OCI-LY7 (cell line): ENCODE measurements around the gene EMC7. TPM values are rescaled to one million over a fixed set of nuclear protein-coding genes. Genes with fewer than 3 reads are reported as not detected.

ENCODE experiments used
- BruUV-seq: library from RNA; stranded (reverse); fragments of 400-500 nt; replicated peaks from 2 replicates; lab custom pipeline; 2021; lab: Mats Ljungman, UMichigan
- CTCF ChIA-PET: fragments of 300-600 bp; sonication (Branson Sonifier 250); formaldehyde crosslinking; loops from one replicate; lab custom pipeline; 2022; ENCODE audit warnings: antibody characterized with exemption; ENCODE audit not compliant: unreplicated experiment; lab: Charles Lee
- POLR2A ChIA-PET: fragments of 300-600 bp; sonication (Branson Sonifier 250); formaldehyde crosslinking; loops from one replicate; lab custom pipeline; 2022; ENCODE audit warnings: antibody characterized with exemption; lab: Charles Lee
- DNase-seq: peaks from one replicate; pipeline ENCODE4 v3.0.0-alpha.2; 2015; ENCODE audit warnings: low spot score
- H2AFZ ChIP-seq: fragments of 200-600 bp; sonication (generic), shearing (Covaris generic); 2 replicates; pipeline ENCODE4 v1.6.1; 2014; ENCODE audit warnings: mild to moderate bottlenecking, antibody characterized with exemption, low read length, moderate library complexity
- H3K27ac ChIP-seq: fragments of 200-600 bp; sonication (generic); 2 replicates; pipeline ENCODE4 v1.5.1; 2014; ENCODE audit warnings: mixed run types, low read depth, mild to moderate bottlenecking, moderate library complexity, low read length, inconsistent platforms; ENCODE audit not compliant: poor library complexity, severe bottlenecking
- H3K36me3 ChIP-seq: fragments of 200-600 bp; sonication (generic); 2 replicates; pipeline ENCODE4 v1.6.1; 2014; ENCODE audit warnings: mild to moderate bottlenecking, antibody characterized with exemption, low read length, moderate library complexity, mixed read lengths; ENCODE audit not compliant: insufficient read depth
- H3K4me1 ChIP-seq: fragments of 200-600 bp; sonication (generic); 2 replicates; pipeline ENCODE4 v1.5.1; 2014; ENCODE audit warnings: mild to moderate bottlenecking, low read length; ENCODE audit not compliant: insufficient read depth, poor library complexity, severe bottlenecking
- H3K4me2 ChIP-seq: fragments of 200-600 bp; sonication (generic); 2 replicates; pipeline ENCODE4 v1.6.1; 2014; ENCODE audit warnings: mild to moderate bottlenecking, low read length
- H3K4me3 ChIP-seq: fragments of 200-600 bp; sonication (generic); 2 replicates; pipeline ENCODE4 v1.5.1; 2014; ENCODE audit warnings: mild to moderate bottlenecking, low read depth, low read length; ENCODE audit not compliant: poor library complexity, severe bottlenecking
- H3K79me2 ChIP-seq: fragments of 200-600 bp; sonication (generic); 2 replicates; pipeline ENCODE4 v1.6.1; 2016; ENCODE audit warnings: low read depth, mild to moderate bottlenecking, low read length, moderate library complexity, mixed read lengths; ENCODE audit not compliant: insufficient read depth
- H3K9me2 ChIP-seq: fragments of 200-600 bp; sonication (generic); 2 replicates; pipeline ENCODE4 v1.6.1; 2016; ENCODE audit warnings: mild to moderate bottlenecking, low read length, mixed read lengths; ENCODE audit not compliant: insufficient read depth
- H3K9me3 ChIP-seq: fragments of 200-600 bp; sonication (generic); 2 replicates; pipeline ENCODE4 v1.6.1; 2014; ENCODE audit warnings: mild to moderate bottlenecking, mixed run types, low read length, mixed read lengths
- H4K20me1 ChIP-seq: fragments of 200-600 bp; sonication (generic); 2 replicates; pipeline ENCODE4 v1.6.1; 2014; ENCODE audit warnings: mild to moderate bottlenecking, antibody characterized with exemption, low read length, moderate library complexity, mixed read lengths; ENCODE audit not compliant: insufficient read depth
- CTCF ChIP-seq: fragments of 200-600 bp; sonication (generic); conservative IDR thresholded peaks from 2 replicates; pipeline ENCODE4 v1.5.1; 2014; ENCODE audit warnings: mild to moderate bottlenecking, antibody characterized with exemption, low read length, moderate library complexity, mixed read lengths
- EZH2phosphoT487 ChIP-seq: fragments of 200-600 bp; sonication (generic); IDR thresholded peaks from 2 replicates; pipeline ENCODE4 v1.6.1; 2018; ENCODE audit warnings: low read depth, borderline replicate concordance, mild to moderate bottlenecking, mixed run types, antibody characterized with exemption, low read length, moderate library complexity, mixed read lengths
- intact Hi-C: fragments of 100-400 bp; cut with micrococcal nuclease; formaldehyde crosslinking; loops from one replicate; pipeline ENCODE4 v1.10.0; 2022; ENCODE audit not compliant: unreplicated experiment
- total RNA-seq, 2 experiments: library from RNA; depleted of rRNA in 1 of 2; stranded (reverse); fragments of >200 nt in 1 of 2; shearing (Covaris generic) in 1 of 2; gene quantifications; 2 replicates each; pipeline ENCODE4 v1.2.3, GENCODE V29; 2014 to 2022

Gene EMC7
- total RNA-seq, 2 experiments from 2014 or later = 14.7 to 41.4 TPM

GRCh38 chr15:34099914-34100313, 1.7 kb downstream of the EMC7 start:
- H4K20me1 ChIP-seq = no peaks in the 10 kb centered on the region
- peak overlapping the region; percentile 73 for H3K4me2 ChIP-seq
- peaks cover 27% of the 10 kb centered on the region for H3K36me3 ChIP-seq
- intact Hi-C loops = loop anchor here (2.0 to 5.0 kb wide), 3 partner anchors 61 to 243 kb away; partner anchors contain the start of genes AVEN, NOP10 and NUTM1
- H3K79me2 ChIP-seq = peaks cover 63% of the 10 kb centered on the region
- H3K4me1 ChIP-seq = peaks cover 24% of the 10 kb centered on the region
- CTCF ChIA-PET = no interaction called here
- no peak overlapping the region for H3K27ac ChIP-seq
- no peaks in the 10 kb centered on the region for H3K9me2 ChIP-seq
- TF ChIP-seq CTCF (no peak), EZH2phosphoT487 (no peak)
- no peak overlapping the region for H2AFZ ChIP-seq
- H3K9me3 ChIP-seq = peaks cover 19% of the 10 kb centered on the region; the same call in 1 of the 2 replicates
- no TSS peak for BruUV-seq
- peak overlapping the region; percentile 90 for H3K4me3 ChIP-seq
- DNase-seq = no peak
- POLR2A ChIA-PET = interaction anchor here (0.7 to 1.0 kb wide), 2 partner anchors 10 to 132 kb away, joined by 3 to 5 read pairs; no protein-coding TSS in a partner anchor

DNA sequence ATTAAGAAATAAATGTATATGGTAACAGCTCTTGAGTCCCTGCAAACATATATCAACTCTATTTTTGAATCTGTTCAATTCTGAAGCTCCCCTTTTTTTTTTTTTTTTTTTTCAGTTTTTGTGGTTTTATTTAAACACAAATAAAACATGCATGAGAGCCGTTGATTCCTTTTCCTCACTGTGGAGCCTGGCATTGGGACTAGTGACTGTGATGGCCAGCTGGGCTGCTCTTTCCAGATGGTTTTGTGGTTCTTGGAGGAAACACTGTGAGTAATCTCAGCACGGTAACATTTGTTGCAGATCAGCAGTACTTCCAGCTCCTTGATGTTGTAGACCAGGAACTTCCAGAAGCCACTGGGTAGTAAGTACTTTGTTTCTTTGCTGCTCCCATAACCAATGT, 15.9 kb downstream of the EMC7 start:
- TF ChIP-seq CTCF = no peak
- TF ChIP-seq EZH2phosphoT487 = no peak
- no peak overlapping the region for H3K4me3 ChIP-seq
- H3K4me2 ChIP-seq = no peak overlapping the region
- ChIA-PET POLR2A (interaction anchor here (0.7 kb wide), 1 partner anchor 33 kb away, joined by 4 read pairs; no protein-coding TSS in a partner anchor), CTCF (no interaction called here)
- no peak overlapping the region for H2AFZ ChIP-seq
- intact Hi-C loops = no loop called here
- DNase-seq = no peak
- H3K27ac ChIP-seq = no peak overlapping the region
- no TSS peak for BruUV-seq
- H3K9me3 ChIP-seq = no peaks in the 10 kb centered on the region
- no peaks in the 10 kb centered on the region for H4K20me1 ChIP-seq
- H3K79me2 ChIP-seq = peaks cover 5% of the 10 kb centered on the region; the same call in 1 of the 2 replicates
- peaks cover 71% of the 10 kb centered on the region for H3K36me3 ChIP-seq
- no peaks in the 10 kb centered on the region for H3K9me2 ChIP-seq
- H3K4me1 ChIP-seq = no peaks in the 10 kb centered on the region

- H4K20me1 ChIP-seq = no peaks in the 10 kb centered on the region
- H3K4me2 ChIP-seq = no peak overlapping the region
- no peak overlapping the region for H2AFZ ChIP-seq
- H3K79me2 ChIP-seq = no peaks in the 10 kb centered on the region
- no peaks in the 10 kb centered on the region for H3K9me2 ChIP-seq
- peaks cover 54% of the 10 kb centered on the region for H3K36me3 ChIP-seq
- intact Hi-C loops = no loop called here
- TF ChIP-seq CTCF (no peak), EZH2phosphoT487 (no peak)
- no peaks in the 10 kb centered on the region for H3K4me1 ChIP-seq
- BruUV-seq = no TSS peak
- no peak overlapping the region for H3K4me3 ChIP-seq
- no peaks in the 10 kb centered on the region for H3K9me3 ChIP-seq
- H3K27ac ChIP-seq = no peak overlapping the region
- CTCF ChIA-PET = no interaction called here
- DNase-seq = no peak
- POLR2A ChIA-PET = no interaction called here
These were observed 17.6 kb downstream of the EMC7 start for GRCh38 chr15:34084086-34084485.
